ENCODE data around the gene MINDY4. TPM values are rescaled to one million over a fixed set of nuclear protein-coding genes. Genes with fewer than 3 reads are reported as not detected.

MINDY4 gene
- total RNA-seq, 1 donor from 2014 or later, result 4.1 TPM

GRCh38 chr7:30778255-30779025, 7.2 kb downstream of the MINDY4 start:
- H3K27ac ChIP-seq (ENCODE audit: low read depth, low read length), result no peak overlapping the region
- no peak overlapping the region for H3K4me3 Mint-ChIP-seq (ENCODE audit: unreplicated experiment)
- H3K36me3 Mint-ChIP-seq (ENCODE audit: low read depth, unreplicated experiment), result peaks cover 11% of the 10 kb centered on the region
- no peaks in the 10 kb centered on the region for H3K9me3 Mint-ChIP-seq (ENCODE audit: unreplicated experiment)
- H3K36me3 ChIP-seq (ENCODE audit: insufficient read depth, low read length), result no peaks in the 10 kb centered on the region
- H3K4me1 ChIP-seq (ENCODE audit: insufficient read depth, low read length), result no peaks in the 10 kb centered on the region
- no peak overlapping the region for H3K4me3 ChIP-seq (ENCODE audit: insufficient read depth, low read depth, low read length)
- no peak overlapping the region for H3K9ac ChIP-seq (ENCODE audit: low read length)
- no peak overlapping the region for H3K27ac Mint-ChIP-seq (ENCODE audit: unreplicated experiment)
- no peaks in the 10 kb centered on the region for H3K27me3 ChIP-seq (ENCODE audit: insufficient read depth, low read length)
- H3K4me1 Mint-ChIP-seq (ENCODE audit: low read depth, unreplicated experiment), result no peaks in the 10 kb centered on the region
- H4K20me1 ChIP-seq (ENCODE audit: insufficient read depth, low read length), result peaks cover 20% of the 10 kb centered on the region
- FAIRE-seq (no peak), DNase-seq (ENCODE audit: low read depth) (no peak)
- no peak overlapping the region for H2AFZ ChIP-seq (ENCODE audit: low read depth, low read length)
- TF ChIP-seq CTCF (IDR thresholded peaks at IDR 0.05; ENCODE audit: insufficient read depth, low read depth, low read length) (no peak), EZH2 (IDR thresholded peaks at IDR 0.05; ENCODE audit: insufficient read depth, low read length) (no peak)
- no peaks in the 10 kb centered on the region for H3K9me3 ChIP-seq (ENCODE audit: insufficient read depth, low read depth, low read length)
- H3K4me2 ChIP-seq (ENCODE audit: low read length), result no peak overlapping the region
- H3K79me2 ChIP-seq (ENCODE audit: insufficient read depth, low read length), result no peaks in the 10 kb centered on the region
- H3K27me3 Mint-ChIP-seq (ENCODE audit: low read depth, unreplicated experiment), result no peaks in the 10 kb centered on the region

GRCh38 chr7:30779574-30779973, 8.4 kb downstream of the MINDY4 start:
- Histone ChIP-seq H3K9me3 (ENCODE audit: insufficient read depth, low read depth, low read length) (no peaks in the 10 kb centered on the region), H3K27me3 (ENCODE audit: insufficient read depth, low read length) (no peaks in the 10 kb centered on the region)

More at GRCh38 chr7:30779574-30779973, 8.4 kb downstream of the MINDY4 start:
- Mint-ChIP-seq H3K4me1 (ENCODE audit: low read depth, unreplicated experiment) (no peaks in the 10 kb centered on the region), H3K9me3 (ENCODE audit: unreplicated experiment) (no peaks in the 10 kb centered on the region), H3K27me3 (ENCODE audit: low read depth, unreplicated experiment) (no peaks in the 10 kb centered on the region), H3K27ac (ENCODE audit: unreplicated experiment) (no peak overlapping the region), H3K36me3 (ENCODE audit: low read depth, unreplicated experiment) (peaks cover 13% of the 10 kb centered on the region), H3K4me3 (ENCODE audit: unreplicated experiment) (no peak overlapping the region)
- H4K20me1 ChIP-seq (ENCODE audit: insufficient read depth, low read length), result peaks cover 12% of the 10 kb centered on the region
- DNase-seq (ENCODE audit: low read depth) (no peak), FAIRE-seq (no peak)
- no peak overlapping the region for H2AFZ ChIP-seq (ENCODE audit: low read depth, low read length)
- H3K27ac ChIP-seq (ENCODE audit: low read depth, low read length), result no peak overlapping the region
- no peak for TF ChIP-seq EZH2 (IDR thresholded peaks at IDR 0.05; ENCODE audit: insufficient read depth, low read length)
- no peak for TF ChIP-seq CTCF (IDR thresholded peaks at IDR 0.05; ENCODE audit: insufficient read depth, low read depth, low read length)
- H3K4me1 ChIP-seq (ENCODE audit: insufficient read depth, low read length), result no peaks in the 10 kb centered on the region
- no peak overlapping the region for H3K4me3 ChIP-seq (ENCODE audit: insufficient read depth, low read depth, low read length)
- H3K4me2 ChIP-seq (ENCODE audit: low read length), result no peak overlapping the region
- no peaks in the 10 kb centered on the region for H3K36me3 ChIP-seq (ENCODE audit: insufficient read depth, low read length)
- H3K79me2 ChIP-seq (ENCODE audit: insufficient read depth, low read length), result no peaks in the 10 kb centered on the region
- H3K9ac ChIP-seq (ENCODE audit: low read length), result no peak overlapping the region
